KMS-11 (cell line): Measurements from ENCODE around the gene DEFB128.

Experiments used
- H2AFZ ChIP-seq: fragments of 200-600 bp; sonication (generic); 2 replicates; pipeline ENCODE4 v1.6.1; 2016; ENCODE audit warnings: antibody characterized with exemption, mixed run types, low read depth
- H3K27ac ChIP-seq: fragments of 200-600 bp; sonication (generic); 2 replicates; pipeline ENCODE4 v1.6.1; 2016; ENCODE audit warnings: mild to moderate bottlenecking, mixed run types
- H3K27me3 ChIP-seq: fragments of 200-600 bp; sonication (generic); 2 replicates; pipeline ENCODE4 v1.6.1; 2017; ENCODE audit warnings: mild to moderate bottlenecking, low read depth, mixed run types, moderate library complexity; ENCODE audit not compliant: insufficient read depth
- H3K36me3 ChIP-seq: fragments of 200-600 bp; sonication (generic); 2 replicates; pipeline ENCODE4 v1.6.1; 2017; ENCODE audit warnings: mild to moderate bottlenecking, mixed run types; ENCODE audit not compliant: insufficient read depth
- H3K4me1 ChIP-seq: fragments of 200-600 bp; sonication (generic); 2 replicates; pipeline ENCODE4 v1.6.1; 2016; ENCODE audit warnings: mild to moderate bottlenecking, low read depth, mixed run types; ENCODE audit not compliant: poor library complexity, severe bottlenecking
- H3K4me2 ChIP-seq: fragments of 200-600 bp; sonication (generic); 2 replicates; pipeline ENCODE4 v1.7.0; 2016; ENCODE audit warnings: mild to moderate bottlenecking, mixed run types
- H3K4me3 ChIP-seq: fragments of 200-600 bp; sonication (generic); IDR thresholded peaks from 2 replicates; pipeline ENCODE4 v1.6.1; 2017; ENCODE audit warnings: low read depth, low read length, mixed read lengths; ENCODE audit not compliant: insufficient read depth
- H3K79me2 ChIP-seq: fragments of 200-600 bp; sonication (generic); 2 replicates; pipeline ENCODE4 v1.6.1; 2016; ENCODE audit warnings: low read depth, mixed run types; ENCODE audit not compliant: insufficient read depth
- H3K9ac ChIP-seq: fragments of 200-600 bp; sonication (generic); 2 replicates; pipeline ENCODE4 v1.6.1; 2016; ENCODE audit warnings: mild to moderate bottlenecking, mixed run types
- H4K20me1 ChIP-seq: fragments of 200-600 bp; sonication (generic); 2 replicates; pipeline ENCODE4 v1.6.1; 2016; ENCODE audit warnings: mild to moderate bottlenecking, mixed run types; ENCODE audit not compliant: insufficient read depth
- TF ChIP-seq, protein P1 (sequence below): fragments of 200-600 bp; sonication (generic); conservative IDR thresholded peaks from 2 replicates; pipeline ENCODE4 v1.6.1; 2017; ENCODE audit warnings: low read depth, mild to moderate bottlenecking, antibody characterized with exemption, low read length, moderate library complexity, mixed read lengths

DEFB128 gene

GRCh38 chr20:187733-188132 is 1.8 kb downstream of the DEFB128 start:
- Histone ChIP-seq H3K9ac (no peak overlapping the region), H3K4me2 (no peak overlapping the region), H3K4me1 (no peaks in the 10 kb centered on the region), H3K27ac (no peak overlapping the region), H4K20me1 (no peaks in the 10 kb centered on the region), H3K36me3 (no peaks in the 10 kb centered on the region), H3K27me3 (no peaks in the 10 kb centered on the region), H3K4me3 (no peak overlapping the region), H3K79me2 (no peaks in the 10 kb centered on the region), H2AFZ (no peak overlapping the region)
- TF ChIP-seq, protein P1, sequence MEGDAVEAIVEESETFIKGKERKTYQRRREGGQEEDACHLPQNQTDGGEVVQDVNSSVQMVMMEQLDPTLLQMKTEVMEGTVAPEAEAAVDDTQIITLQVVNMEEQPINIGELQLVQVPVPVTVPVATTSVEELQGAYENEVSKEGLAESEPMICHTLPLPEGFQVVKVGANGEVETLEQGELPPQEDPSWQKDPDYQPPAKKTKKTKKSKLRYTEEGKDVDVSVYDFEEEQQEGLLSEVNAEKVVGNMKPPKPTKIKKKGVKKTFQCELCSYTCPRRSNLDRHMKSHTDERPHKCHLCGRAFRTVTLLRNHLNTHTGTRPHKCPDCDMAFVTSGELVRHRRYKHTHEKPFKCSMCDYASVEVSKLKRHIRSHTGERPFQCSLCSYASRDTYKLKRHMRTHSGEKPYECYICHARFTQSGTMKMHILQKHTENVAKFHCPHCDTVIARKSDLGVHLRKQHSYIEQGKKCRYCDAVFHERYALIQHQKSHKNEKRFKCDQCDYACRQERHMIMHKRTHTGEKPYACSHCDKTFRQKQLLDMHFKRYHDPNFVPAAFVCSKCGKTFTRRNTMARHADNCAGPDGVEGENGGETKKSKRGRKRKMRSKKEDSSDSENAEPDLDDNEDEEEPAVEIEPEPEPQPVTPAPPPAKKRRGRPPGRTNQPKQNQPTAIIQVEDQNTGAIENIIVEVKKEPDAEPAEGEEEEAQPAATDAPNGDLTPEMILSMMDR: no peak

DNA sequence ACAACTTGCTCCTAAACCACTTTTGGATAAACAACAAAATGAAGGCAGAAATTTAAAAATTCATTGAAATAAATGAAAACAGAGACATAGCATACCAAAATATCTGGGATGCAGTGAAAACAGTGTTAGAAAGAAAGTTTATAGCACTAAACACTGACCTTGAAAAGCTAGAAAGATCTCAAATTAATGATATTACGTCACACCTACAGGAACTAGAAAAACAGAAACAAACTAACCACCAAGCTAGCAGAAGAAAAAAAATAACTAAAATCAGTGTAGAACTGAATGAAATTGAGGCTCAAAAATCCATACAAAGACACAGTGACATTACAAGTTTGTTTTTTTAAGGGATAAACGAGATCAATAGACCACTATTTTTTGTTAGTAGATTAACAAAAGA is 5.2 kb downstream of the DEFB128 start:
- Histone ChIP-seq H3K4me3 (no peak overlapping the region), H3K79me2 (no peaks in the 10 kb centered on the region)
- TF ChIP-seq, protein P1: no peak

DNA sequence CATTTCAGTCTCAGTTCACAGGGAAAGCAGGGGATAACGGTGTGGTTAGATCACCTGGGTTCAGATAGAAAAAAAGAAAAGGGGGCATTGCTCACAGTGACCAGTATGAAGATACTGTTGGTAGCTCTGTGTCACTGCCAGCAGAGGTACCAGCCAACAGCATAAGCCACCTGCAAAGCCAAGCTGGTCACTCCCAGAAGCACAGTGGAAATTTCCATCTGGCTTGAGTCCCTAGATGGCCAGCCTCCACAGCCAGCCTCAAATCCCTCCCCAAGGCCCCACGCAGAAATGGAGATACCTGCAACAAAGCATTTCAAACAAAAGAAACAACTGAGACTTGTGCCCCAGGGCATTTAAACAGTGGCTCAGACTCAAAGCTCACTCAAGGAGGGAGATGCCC is 20.6 kb downstream of the DEFB128 start:
- TF ChIP-seq, protein P1: no peak
- Histone ChIP-seq H3K4me2 (no peak overlapping the region), H4K20me1 (no peaks in the 10 kb centered on the region), H3K9ac (no peak overlapping the region), H3K79me2 (no peaks in the 10 kb centered on the region), H3K4me1 (no peaks in the 10 kb centered on the region), H3K36me3 (no peaks in the 10 kb centered on the region), H3K4me3 (no peak overlapping the region), H3K27me3 (no peaks in the 10 kb centered on the region), H3K27ac (no peak overlapping the region), H2AFZ (no peak overlapping the region)

More for the DNA sequence above, 5.2 kb downstream of the DEFB128 start:
- Histone ChIP-seq H3K4me1 (no peaks in the 10 kb centered on the region), H3K27ac (no peak overlapping the region), H3K4me2 (no peak overlapping the region), H4K20me1 (no peaks in the 10 kb centered on the region), H2AFZ (no peak overlapping the region), H3K27me3 (no peaks in the 10 kb centered on the region), H3K9ac (no peak overlapping the region), H3K36me3 (no peaks in the 10 kb centered on the region)

DNA sequence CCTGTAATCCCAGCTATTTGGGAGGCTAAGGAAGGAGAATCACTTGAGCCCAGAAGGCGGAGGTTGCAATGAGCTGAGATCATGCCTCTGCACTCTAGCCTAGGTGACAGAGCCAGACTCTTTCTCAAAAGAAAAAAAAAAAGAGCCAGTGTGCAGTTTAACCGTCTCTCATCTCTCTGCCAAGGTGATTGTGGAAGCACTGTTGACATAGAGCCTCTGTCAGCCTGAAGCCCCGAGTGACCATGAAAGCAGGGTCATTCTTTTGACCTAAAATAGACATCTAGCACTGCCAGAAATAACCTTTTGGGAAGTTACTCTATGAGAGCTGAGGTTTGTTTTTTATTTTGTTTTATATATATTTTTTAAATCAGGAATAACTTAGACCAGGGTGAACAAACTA is 24.9 kb downstream of the DEFB128 start:
- H3K27me3 ChIP-seq: no peaks in the 10 kb centered on the region
- no peak overlapping the region for H3K9ac ChIP-seq
- no peaks in the 10 kb centered on the region for H3K4me1 ChIP-seq
- H2AFZ ChIP-seq: no peak overlapping the region
- no peak overlapping the region for H3K27ac ChIP-seq
- H4K20me1 ChIP-seq: no peaks in the 10 kb centered on the region
- no peak overlapping the region for H3K4me2 ChIP-seq
- TF ChIP-seq, protein P1: no peak
- no peaks in the 10 kb centered on the region for H3K36me3 ChIP-seq
- no peaks in the 10 kb centered on the region for H3K79me2 ChIP-seq
- no peak overlapping the region for H3K4me3 ChIP-seq
